GM18499 (cell line): ENCODE results near the gene CHRNA4.
"Not testable (repeated sequence)": the region's sequence is repeated elsewhere in the genome, so short reads cannot be mapped to it uniquely, and the experiment has no call there.

ENCODE experiments used
- ATAC-seq: cut with Tn5 transposase; IDR thresholded peaks from one replicate; pipeline ENCODE4 v1.9.1; 2021; ENCODE audit warnings: moderate number of reproducible peaks; ENCODE audit not compliant: insufficient read depth, unreplicated experiment

Gene CHRNA4

DNA sequence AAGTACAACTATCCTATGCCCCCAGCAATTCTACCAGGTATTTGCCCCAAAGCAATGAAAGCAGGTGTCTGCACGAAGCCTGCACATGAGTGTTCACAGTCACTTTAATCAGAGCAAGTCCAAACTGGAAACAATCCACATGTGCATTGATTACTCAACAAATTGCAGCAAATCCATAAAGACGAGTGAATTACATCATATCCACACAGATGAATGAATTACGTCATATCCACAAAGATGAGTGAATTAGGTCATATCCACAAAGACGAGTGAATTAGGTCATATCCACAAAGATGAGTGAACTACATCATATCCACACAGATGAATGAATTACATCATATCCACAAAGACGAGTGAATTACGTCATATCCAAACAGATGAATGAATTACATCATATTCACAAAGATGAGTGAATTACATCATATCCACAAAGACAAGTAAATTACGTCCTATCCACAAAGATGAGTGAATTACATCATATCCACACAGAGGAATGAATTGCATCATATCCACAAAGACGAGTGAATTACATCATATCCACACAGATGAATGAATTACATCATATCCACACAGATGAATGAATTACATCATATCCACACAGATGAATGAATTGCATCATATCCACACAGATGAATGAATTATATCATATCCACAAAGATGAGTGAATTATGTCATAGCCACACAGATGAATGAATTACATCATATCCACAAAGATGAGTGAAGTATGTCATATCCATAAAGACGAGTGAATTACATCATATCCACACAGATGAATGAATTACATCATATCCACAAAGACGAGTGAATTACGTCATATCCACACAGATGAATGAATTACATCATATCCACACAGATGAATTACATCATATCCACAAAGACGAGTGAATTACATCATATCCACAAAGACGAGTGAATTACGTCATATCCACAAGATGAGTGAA lies 21.7 kb downstream of the CHRNA4 start:
- ATAC-seq, result not testable (repeated sequence)

DNA sequence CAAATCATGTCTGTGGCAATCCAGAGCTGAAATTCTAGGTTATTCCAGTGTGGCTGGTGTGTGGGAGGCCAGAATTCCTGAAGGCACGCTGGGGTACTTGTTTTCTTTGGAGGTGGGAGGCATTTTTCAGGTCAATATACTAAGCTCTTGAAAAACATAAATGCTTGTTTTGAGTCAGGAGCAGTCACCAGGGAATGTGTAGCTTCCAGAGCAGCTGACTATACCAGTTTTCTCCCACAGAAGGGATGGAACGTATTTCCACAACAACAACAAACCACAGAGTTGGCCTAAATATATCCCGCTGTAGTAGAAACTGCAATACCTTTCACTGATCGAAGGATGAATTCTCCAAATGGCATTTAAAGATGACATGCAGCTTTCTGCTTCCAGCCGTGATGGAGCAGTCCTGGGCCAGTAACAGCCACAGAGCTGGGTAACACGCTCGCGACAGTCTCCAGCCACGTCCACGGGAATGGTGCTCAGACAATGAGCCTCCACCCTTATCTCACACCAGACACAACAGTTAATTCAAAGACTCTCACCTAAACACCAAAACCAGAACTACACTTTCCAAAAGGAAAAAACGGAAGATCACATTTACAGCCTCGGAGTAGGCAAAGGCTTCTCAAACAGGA lies 23.2 kb downstream of the CHRNA4 start:
- no peak for ATAC-seq

DNA sequence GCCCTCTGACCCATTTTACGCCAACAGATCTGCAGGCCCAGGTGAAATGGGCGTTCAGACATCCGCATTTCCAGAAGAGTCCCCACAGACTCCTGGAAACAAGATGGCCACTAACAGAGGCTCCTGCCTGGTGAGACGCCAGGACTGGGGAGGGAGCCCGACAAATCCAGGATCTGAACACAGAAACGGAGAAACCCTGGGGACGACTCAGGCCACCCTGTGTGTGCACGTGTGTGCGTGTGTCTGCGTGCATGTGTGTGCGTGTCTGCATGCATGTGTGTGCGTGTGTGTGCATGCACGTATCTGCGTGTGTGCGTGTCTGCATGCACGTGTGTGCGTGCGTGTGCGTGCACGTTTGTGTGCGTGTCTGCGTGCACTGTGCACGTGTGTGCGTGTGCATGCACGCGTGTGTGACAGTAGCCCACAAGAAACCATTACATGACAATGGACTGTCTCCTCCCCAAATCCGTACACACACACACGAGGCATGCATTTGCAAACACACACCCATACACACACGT lies 24.9 kb downstream of the CHRNA4 start:
- no peak for ATAC-seq

DNA sequence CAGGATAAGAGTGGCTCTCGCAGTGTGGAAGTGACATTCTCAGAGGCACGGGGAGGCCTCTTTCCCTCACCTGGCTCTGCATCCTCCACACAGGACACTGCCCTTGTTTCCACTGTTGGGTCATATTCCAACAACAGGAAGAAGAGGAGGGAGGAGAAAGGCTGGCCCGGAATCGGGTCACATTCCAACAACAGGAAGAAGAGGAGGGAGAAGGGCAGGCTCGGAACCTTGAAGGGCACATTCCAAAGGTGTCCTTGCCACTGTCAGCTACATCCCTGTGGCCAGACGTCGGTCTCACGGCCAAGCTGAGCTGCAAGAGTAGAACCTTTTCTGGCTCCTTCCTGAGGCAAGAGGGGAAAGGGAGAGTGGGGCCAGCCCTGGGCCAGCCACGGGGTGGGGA lies 25.4 kb downstream of the CHRNA4 start:
- ATAC-seq, result no peak

DNA sequence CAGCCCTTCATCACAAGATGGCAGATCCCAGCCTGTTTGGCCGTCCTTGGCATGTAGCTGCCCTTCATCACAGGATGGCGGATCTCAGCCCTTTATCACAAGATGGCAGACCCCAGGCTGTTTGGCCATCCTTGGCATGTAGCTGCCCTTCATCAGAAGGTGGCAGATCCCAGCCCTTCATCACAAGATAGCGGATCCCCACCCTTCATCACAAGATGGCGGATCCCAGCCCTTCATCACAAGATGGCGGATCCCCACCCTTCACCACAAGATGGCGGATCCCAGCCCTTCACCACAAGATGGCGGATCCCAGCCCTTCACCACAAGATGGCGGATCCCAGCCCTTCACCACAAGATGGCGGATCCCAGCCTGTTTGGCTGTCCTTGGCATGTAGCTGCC lies 26.1 kb downstream of the CHRNA4 start:
- not testable (repeated sequence) for ATAC-seq

DNA sequence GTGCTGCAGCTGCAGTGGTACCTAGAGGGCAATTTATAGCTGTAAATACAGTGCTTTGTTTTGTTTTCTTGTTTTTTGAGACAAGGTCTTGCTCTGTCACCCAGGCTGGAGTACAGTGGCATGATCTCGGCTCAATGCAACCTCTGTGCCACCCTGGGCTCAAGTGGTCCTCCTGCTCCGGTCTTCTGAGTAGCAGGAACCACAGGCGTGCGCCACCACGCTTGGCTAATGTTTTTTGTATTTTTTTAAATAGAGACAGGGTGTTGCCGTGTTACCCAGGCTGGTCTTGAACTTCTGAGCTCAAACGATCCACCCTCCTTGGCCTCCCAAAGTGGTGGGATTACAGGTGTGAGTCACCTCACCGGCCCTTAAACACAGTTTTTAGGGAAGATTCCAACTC lies 26.8 kb downstream of the CHRNA4 start:
- no peak for ATAC-seq

DNA sequence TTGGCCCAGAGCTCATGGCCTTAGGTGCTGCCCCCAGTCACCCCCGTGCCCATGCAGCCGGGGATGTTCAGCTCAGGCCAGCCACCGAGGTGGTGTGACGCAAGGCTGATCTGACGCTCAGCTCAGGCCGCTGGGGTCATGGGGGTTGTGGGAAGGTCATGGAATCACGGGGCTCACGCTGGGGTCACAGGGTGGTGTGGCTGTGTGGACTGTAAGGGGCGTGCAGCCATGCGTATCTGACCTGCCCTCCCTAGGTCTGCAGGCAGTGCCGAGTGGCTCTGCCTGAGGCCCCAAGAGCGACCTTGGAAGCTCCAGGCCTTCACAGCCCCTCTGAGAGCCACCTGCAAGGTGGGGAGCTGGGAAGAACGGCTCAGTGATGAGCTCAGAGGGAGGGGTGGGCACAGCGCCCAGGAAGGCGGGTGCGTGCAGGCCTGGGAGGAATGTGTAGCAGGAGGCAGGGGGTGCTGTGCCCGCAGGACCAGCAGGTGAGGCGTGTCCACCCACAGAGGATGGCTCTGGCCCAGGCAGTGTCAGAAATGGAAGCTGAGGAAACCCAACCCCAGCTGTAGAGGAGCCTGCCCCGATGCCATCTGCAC lies 27.8 kb downstream of the CHRNA4 start:
- ATAC-seq, result no peak

DNA sequence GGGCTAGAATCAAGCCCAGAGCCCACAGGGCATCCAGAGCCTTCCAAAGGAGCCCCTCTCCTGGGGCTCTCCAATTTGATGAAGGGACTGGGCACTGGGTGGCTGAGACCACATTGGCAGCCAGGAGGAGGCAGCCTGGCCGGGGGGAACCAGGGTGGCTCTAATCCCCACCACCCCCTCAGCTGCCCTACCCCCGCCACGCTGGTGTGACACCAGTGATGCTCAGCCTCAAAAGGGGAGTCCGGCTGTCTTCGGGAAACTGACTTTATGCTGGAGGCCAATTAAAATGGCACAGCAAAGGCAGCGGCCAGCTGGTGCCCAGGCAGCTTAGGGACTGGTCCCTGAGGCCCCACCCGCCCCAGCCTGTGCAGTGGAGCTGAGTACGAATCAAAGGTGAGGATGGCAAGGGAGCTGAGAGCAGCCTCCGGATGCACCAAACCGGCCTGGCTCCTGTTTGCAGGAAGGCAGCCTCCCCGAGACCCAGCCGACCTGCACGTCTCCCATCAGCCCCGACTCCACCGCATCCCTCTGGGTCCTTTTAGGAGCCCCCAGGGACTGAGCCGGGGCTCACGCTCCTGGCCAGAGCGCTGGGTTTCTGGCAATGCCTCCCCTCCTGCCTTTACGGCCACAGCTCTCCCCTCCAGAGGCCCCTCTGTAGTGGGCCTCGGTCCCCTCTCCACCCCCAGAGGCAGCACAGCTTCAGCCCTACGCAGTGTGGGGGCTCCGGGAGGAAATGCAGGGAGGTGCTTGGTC lies 28.5 kb downstream of the CHRNA4 start:
- no peak for ATAC-seq

DNA sequence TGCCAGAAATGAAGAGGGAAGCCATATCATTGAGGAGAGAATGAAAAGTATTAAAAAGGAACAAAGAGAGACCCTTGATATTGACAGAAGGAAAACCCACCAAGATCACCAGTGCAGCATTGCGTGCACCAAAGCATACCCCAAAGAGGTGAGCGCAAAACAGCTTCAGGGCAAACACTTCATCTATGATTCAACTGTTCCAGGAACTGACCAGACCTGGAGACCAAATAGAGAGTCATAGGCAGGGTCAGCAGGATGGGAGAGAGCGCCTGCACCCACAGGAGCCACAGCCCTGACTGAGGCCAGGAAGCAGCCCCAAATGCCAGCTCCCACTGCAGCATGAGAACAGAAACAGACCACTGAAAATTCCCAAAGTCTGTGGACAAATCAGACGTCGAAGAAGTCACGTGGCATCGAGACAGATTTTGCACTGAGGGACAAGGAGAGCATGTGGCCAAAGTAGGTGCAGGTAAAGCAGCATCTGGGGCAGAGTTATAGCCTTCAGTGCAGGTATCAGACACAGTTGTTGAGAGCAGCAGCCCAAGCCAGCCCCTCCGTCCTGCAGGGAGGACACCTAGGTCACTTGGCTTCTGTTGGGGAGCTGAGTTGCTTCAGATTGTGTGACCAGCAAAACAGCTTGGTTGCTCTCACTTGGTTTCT lies 29.3 kb downstream of the CHRNA4 start:
- no peak for ATAC-seq

DNA sequence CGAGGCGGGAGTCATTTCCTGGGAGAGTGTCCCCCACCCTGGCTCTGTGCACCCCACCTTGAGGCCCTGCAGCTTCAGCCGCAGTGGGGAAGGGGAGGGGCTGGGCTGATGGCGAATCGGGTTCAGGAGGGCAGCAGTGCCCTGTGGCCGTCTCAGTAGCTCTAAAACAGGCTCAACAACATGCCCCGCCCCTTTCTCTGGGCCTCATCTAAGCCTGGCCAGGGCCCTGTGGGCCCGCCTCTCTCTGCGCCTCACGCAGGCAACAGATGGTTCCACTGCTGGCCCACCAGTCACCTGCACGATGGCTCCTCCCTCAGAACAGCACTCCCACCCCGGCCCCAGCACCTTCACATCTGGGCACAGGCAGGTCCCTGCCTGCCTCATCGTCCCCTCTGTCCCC lies 30.2 kb downstream of the CHRNA4 start:
- ATAC-seq, result no peak

DNA sequence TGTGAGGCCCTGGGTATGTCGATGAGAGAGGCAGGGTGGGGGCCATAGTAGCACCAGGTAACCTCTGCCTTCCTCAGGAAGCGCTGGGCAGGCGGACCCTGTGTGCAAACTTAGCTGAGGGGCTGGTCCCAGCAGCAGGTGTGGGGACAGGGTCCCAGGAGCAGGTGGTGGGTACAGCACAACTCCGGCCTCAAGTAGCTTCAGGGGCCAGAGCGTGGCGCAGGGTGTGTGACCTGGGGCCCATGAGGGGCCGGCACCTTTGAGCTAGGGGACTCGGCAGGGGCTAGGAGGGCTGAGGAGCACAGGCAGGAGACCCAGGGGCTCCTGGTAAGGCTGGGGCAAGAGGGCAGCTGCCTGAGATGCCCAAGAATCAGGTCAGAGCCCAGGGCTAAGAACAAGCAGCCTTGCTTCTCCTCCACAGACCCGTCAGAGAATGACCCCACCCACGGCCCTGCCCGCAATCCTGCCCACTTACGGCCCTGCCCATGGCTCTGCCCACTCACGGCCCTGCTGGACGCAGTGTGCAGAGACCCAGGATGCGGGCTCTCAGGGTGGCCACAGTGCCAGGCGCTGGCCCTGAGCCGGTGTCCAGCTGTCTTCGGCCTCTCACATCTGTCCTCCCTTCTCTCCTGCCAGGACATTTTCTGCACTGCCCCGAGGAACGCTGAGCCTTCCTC lies 30.9 kb downstream of the CHRNA4 start:
- ATAC-seq, result no peak

DNA sequence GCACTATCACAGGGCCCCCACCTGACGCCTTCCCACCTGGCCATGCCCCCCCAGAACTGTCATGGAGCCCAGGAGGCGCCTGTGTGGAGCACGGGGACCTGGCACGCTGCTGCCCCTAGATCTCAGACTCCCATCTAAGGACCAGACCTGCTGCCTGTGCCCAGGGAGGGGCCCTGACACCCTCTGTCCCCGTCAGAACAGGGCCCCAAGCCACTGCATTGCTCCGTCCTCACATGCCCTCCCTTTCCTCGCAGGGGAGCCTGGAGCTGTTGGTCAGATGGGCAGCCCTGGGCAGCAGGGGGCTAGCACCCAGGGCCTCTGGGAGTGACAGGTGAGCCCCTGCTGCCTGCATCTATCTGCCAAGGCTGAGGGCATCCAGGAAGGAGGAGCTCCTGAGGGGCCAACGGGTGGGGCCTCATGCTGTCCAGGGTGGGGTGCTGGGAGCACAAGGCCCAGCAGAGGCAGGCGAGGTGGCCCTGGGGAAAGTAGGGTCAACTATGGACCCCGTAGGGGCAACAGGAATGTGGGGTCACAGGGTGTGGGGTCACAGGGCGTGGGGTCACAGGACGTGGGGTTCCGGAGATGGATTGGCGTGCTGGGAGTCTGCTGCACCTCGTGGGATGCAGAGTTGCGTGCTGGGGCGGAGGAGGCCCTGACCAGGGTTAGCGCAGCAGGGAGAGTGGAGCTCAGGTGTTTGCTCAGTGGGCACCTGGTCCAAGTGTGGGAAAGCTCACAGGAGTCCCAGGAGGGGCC lies 31.6 kb downstream of the CHRNA4 start:
- ATAC-seq, result no peak

DNA sequence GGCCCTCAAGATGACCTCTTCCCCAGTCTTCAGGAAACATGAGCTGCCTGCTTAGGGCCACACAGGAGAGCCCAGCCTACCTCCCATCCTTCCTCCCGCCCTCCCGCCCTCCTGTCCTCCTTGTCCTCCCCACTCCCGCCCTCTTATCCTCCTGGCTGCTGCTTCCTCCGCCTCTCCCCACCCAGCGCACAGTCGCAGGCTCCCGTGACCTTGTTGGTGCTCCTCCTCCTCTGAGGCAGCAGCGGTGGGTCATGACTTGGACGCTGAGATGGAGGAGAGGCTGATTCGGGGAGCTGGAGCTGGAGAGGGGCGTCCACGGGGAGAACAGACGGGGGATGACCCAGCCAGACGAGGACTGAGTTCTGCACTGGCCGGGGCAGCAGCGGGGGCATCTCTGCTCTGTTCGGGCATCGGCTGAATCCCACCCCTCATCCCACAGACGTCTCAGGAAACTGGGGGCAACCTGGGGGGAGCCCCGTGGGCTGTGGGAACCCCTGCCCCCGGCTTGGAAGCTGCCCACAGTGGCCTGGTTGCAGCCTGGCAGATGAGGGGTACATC lies 32.4 kb downstream of the CHRNA4 start:
- ATAC-seq, result no peak

DNA sequence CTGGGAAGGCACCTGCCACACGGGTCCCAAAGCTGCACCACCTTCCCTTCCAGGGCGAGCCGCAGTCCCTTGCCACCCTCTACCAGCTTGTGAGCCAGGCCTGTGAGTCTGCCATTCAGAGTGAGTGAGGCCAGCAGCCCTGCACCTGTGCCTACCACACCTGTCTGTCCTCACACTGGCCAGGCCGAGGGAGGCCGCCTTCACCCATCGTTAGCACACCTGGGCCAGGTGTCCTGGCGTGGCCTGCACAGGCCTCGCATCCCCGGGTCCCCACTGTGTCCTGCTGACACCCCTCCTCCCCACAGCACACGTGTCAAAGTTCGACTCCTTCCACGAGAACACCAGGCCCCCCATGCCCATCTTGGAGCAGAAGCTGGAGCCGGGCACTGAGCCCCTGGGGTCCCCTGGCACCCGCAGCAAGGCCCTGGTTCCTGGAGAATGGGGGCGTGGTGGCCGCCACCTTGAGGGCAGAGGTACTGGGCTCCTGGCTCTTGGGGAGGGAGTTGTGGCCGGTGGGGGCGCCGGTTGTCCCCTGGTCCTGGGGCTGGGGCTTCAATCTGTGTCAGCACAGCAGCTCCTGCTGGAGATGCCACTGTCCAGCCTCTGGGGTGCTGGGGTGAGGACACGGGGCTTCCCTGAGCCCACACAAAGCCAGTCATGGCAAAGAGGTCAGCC lies 33.0 kb downstream of the CHRNA4 start:
- no peak for ATAC-seq

DNA sequence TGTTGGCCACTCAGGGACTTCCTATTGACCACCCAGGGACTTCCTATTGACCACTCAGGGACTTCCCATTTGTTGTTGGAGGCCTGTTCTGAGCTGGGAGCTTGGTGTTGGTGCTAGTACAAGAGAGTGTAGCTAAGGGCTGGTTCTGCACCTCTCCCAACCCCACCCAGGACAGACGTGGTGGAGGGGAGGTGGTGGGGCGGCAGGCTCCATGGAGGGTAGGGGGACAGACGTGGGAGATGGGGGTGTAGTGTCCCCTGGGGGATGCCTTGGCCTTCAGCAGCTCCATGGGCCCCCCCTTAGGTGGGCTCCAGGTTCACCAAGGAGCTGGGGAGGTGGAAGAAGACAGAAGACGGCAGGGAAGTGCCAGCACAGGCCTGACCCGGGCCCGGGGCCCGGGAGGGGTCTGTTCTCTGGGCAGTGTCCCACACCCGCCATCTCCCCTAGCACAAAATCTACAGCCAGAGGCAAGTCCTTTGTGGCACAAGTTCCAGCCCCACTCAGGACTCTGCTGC lies 33.9 kb downstream of the CHRNA4 start:
- ATAC-seq, result no peak

DNA sequence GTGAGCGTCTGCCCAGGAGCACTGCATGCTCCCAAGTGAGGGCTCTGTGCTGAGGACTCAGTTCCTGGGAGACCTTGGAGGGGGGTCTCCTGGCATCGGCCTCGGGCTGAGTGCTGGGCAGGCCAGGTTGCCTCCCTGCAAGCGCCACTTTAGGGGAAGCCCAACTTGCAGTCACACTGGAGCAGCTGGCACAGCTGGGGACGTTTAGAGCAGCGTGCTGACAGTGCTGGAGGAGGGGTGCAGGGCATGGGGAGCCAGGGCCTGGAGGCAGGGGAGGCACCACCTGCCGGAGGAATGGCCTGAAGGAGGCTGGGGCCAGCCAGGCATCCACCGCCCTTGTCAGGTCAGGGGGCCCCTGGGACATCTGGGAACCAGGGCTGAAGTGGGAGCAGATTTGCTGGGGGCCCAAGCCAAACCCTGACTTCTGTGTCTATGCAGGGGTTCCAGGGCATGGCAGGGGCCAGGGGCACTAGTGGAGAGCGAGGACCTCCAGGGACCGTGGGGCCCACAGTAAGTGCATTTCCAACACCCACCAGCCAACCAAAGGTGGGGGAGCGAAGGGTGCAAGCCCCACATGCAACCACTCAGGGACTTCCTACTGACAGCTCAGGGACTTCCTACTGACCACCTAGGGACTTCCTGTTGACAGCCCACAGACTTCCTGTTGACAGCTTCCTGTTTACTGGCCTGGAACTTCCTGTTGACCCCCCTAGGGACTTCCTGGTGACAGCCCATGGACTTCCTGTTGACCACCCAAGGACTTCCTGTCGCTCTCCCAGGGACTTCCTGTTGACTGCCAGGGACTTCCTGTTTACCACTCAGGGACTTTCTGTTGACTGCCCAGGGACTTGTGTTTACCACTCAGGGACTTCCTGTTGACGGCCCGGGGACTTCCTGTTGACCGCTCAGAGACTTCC lies 34.6 kb downstream of the CHRNA4 start:
- no peak for ATAC-seq
